ENCODE data around the gene CDK1.

Gene CDK1

DNA sequence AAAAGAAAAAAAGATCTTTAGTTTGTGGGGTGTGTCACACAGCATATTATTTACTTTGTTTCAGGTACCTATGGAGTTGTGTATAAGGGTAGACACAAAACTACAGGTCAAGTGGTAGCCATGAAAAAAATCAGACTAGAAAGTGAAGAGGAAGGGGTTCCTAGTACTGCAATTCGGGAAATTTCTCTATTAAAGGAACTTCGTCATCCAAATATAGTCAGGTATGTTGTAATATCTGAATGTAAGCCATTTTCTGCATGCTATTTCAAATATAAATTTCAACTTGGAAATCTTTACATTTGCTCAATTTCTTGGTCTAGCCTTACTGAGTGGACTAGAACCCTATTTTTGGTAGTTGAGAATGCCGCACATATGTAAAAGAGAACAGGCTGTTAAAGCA is 6.4 kb downstream of the CDK1 start:
- DNase-seq (ENCODE audit: extremely low spot score) = no peak
- ChIA-PET CTCF (interaction anchor here (1.1 to 1.5 kb wide), 3 partner anchors 11 to 15 kb away, joined by 3 to 6 read pairs (median 3); no protein-coding TSS in a partner anchor), POLR2A (interaction anchor here (0.7 kb wide), 1 partner anchor 1153 kb away, joined by 3 read pairs; no protein-coding TSS in a partner anchor)
- TF ChIP-seq, protein P1, sequence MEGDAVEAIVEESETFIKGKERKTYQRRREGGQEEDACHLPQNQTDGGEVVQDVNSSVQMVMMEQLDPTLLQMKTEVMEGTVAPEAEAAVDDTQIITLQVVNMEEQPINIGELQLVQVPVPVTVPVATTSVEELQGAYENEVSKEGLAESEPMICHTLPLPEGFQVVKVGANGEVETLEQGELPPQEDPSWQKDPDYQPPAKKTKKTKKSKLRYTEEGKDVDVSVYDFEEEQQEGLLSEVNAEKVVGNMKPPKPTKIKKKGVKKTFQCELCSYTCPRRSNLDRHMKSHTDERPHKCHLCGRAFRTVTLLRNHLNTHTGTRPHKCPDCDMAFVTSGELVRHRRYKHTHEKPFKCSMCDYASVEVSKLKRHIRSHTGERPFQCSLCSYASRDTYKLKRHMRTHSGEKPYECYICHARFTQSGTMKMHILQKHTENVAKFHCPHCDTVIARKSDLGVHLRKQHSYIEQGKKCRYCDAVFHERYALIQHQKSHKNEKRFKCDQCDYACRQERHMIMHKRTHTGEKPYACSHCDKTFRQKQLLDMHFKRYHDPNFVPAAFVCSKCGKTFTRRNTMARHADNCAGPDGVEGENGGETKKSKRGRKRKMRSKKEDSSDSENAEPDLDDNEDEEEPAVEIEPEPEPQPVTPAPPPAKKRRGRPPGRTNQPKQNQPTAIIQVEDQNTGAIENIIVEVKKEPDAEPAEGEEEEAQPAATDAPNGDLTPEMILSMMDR (IDR thresholded peaks at IDR 0.05; ENCODE audit: control extremely low read depth, extremely low read depth, low read depth, missing control alignments) = no peak

DNA sequence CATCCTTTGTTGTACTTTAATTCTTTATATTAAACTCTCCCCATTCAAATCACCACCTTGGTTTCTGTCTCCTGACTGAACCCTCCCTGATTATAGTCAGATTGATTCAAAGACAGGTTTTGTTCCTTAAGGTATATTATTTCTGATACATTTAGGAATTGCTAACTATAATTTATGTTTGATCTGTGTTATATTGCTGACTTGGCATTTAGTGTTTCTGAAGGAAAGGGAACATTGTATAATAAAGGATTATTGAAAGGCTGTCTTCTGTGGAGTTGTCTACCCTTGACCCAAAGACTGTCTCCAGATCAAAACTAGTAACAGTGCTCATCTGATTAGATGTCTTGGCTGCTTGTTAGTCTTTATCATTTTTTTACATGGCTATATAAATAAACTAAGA is 10.3 kb downstream of the CDK1 start:
- no peak for DNase-seq (ENCODE audit: extremely low spot score)
- TF ChIP-seq, protein P1 (IDR thresholded peaks at IDR 0.05; ENCODE audit: control extremely low read depth, extremely low read depth, low read depth, missing control alignments) = no peak
- ChIA-PET CTCF (interaction anchor here (0.8 to 1.5 kb wide), 6 partner anchors 8 to 28 kb away, joined by 3 to 7 read pairs (median 3); no protein-coding TSS in a partner anchor), POLR2A (interaction anchor here (0.6 kb wide), 1 partner anchor 154 kb away, joined by 3 read pairs; no protein-coding TSS in a partner anchor)

- TF ChIP-seq, protein P1 (IDR thresholded peaks at IDR 0.05; ENCODE audit: control extremely low read depth, extremely low read depth, low read depth, missing control alignments) = no peak
- DNase-seq (ENCODE audit: extremely low spot score) = no peak
- ChIA-PET CTCF (interaction anchor here (0.9 to 1.5 kb wide), 4 partner anchors 11 to 27 kb away, joined by 3 to 7 read pairs (median 3); no protein-coding TSS in a partner anchor), POLR2A (no interaction called here)
Measured at GRCh38 chr10:60789340-60789739, 11.1 kb downstream of the CDK1 start.

DNA sequence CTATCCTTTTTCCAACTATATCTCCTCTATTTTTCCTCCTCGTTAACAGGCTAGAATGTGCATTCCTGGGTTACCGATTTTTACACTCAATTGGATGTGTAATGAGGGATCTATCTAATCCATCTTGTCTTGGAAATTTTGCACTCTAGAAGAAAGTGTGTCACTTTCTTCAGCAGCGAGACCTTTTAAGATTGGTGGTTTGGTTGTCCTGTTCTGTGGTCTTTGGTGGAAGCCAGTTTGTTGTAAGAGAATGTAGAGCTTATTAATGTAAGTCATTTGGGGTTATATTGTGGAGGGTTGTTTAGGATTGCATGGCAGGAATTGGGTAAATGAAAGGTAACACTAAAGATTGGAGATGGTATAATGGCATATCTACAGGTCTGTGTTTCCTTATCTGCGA is 16.7 kb downstream of the CDK1 start:
- ChIA-PET CTCF (interaction anchor here (0.8 to 1.8 kb wide), 6 partner anchors 10 to 28 kb away, joined by 3 to 6 read pairs (median 4); no protein-coding TSS in a partner anchor), POLR2A (no interaction called here)
- no peak for DNase-seq (ENCODE audit: extremely low spot score)
- TF ChIP-seq, protein P1 (IDR thresholded peaks at IDR 0.05; ENCODE audit: control extremely low read depth, extremely low read depth, low read depth, missing control alignments) = no peak

- POLR2A ChIA-PET = no interaction called here
- DNase-seq (ENCODE audit: extremely low spot score) = no peak
- TF ChIP-seq, protein P1 (IDR thresholded peaks at IDR 0.05; ENCODE audit: control extremely low read depth, extremely low read depth, low read depth, missing control alignments) = no peak
- CTCF ChIA-PET = interaction anchor here (0.8 to 1.8 kb wide), 4 partner anchors 10 to 28 kb away, joined by 3 to 6 read pairs (median 4); no protein-coding TSS in a partner anchor
Measured at GRCh38 chr10:60795465-60796202, 17.4 kb downstream of the CDK1 start.

- DNase-seq (ENCODE audit: extremely low spot score) = no peak
- TF ChIP-seq, protein P1 (IDR thresholded peaks at IDR 0.05; ENCODE audit: control extremely low read depth, extremely low read depth, low read depth, missing control alignments) = no peak
- ChIA-PET POLR2A (no interaction called here), CTCF (interaction anchor here (0.7 to 1.8 kb wide), 4 partner anchors 8 to 165 kb away, joined by 3 to 6 read pairs (median 4); no protein-coding TSS in a partner anchor)
Measured at GRCh38 chr10:60796481-60796880, 18.2 kb downstream of the CDK1 start.

Measured in GM10248 (cell line).